GM12872 (cell line): Measurements from ENCODE around the gene PDCD10.

Experiments used
- TF ChIP-seq, protein P1 (sequence below): IDR thresholded peaks from 3 replicates; pipeline ENCODE4 v1.5.1; 2011; ENCODE audit warnings: low read depth, mild to moderate bottlenecking, low read length, moderate library complexity; ENCODE audit not compliant: insufficient read depth

Gene PDCD10

GRCh38 chr3:167705840-167706239 is 28.9 kb downstream of the PDCD10 start:
- TF ChIP-seq, protein P1, sequence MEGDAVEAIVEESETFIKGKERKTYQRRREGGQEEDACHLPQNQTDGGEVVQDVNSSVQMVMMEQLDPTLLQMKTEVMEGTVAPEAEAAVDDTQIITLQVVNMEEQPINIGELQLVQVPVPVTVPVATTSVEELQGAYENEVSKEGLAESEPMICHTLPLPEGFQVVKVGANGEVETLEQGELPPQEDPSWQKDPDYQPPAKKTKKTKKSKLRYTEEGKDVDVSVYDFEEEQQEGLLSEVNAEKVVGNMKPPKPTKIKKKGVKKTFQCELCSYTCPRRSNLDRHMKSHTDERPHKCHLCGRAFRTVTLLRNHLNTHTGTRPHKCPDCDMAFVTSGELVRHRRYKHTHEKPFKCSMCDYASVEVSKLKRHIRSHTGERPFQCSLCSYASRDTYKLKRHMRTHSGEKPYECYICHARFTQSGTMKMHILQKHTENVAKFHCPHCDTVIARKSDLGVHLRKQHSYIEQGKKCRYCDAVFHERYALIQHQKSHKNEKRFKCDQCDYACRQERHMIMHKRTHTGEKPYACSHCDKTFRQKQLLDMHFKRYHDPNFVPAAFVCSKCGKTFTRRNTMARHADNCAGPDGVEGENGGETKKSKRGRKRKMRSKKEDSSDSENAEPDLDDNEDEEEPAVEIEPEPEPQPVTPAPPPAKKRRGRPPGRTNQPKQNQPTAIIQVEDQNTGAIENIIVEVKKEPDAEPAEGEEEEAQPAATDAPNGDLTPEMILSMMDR: no peak

- TF ChIP-seq, protein P1: no peak
Observed at GRCh38 chr3:167700926-167701325, 33.8 kb downstream of the PDCD10 start.

DNA sequence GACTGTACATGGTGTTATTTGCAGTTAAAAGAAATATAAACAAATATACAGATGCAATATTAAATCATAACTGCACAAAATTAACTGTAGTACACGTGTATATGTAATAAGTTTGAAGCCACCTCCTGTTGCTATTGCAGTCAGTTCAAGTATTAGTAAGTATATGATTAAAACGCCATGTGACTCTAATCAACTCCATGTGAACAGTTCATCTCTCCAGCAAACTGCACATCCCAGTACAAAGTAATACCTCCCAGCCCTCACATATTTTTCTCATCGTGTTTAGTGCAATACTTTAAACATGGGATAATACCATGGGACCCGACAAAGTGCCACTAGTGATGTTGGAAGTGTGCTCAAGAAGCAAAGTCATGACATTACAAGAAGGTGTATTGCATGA is 34.6 kb downstream of the PDCD10 start:
- TF ChIP-seq, protein P1: no peak

GRCh38 chr3:167694121-167694520 is 40.6 kb downstream of the PDCD10 start:
- TF ChIP-seq, protein P1: no peak

DNA sequence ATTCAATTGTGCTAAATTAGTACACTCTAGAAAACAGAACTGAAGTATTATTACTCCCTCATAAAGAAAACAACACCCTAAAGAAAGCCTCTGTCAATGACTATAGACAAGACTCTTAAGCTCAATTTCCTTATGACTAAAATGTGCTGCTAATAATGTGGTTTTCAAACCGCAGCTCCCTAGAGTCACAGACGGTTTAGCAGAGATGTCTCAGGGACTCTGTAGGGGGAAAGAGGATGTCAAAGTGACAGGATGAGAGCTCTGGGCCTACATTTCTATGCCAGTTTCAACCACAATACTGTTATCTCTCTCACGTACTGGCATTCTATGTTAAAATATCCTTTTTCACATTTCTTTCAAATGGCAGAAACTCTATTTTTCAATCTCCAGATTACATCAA is 43.3 kb downstream of the PDCD10 start:
- TF ChIP-seq, protein P1: no peak

- TF ChIP-seq, protein P1: peak; percentile 54
Observed at GRCh38 chr3:167684388-167684993, 50.2 kb downstream of the PDCD10 start.

DNA sequence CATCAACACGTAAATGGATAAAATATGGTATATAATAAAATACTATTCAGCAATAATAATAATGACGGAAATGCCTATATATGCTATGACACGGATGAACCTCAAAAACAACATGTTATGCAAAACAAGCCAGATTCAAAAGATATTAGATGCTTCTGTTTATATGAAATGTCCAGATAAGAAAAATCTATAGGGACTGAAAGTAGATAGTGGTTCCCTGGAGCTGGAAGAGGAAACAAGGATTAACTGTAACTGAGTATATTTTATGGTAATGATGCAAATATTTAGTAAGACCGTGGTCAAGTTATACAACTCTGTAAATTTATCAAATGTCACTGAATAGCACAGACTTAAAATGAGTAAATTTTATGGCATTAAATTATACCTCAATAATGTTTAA is 55.2 kb downstream of the PDCD10 start:
- TF ChIP-seq, protein P1: no peak
